ENCODE data around the gene OGFOD1. TPM values are rescaled to one million over a fixed set of nuclear protein-coding genes. Genes with fewer than 3 reads are reported as not detected.

OGFOD1 gene
- total and polyA plus RNA-seq, 9 of the 15 experiments (the other 6 are each of a cell fraction or from before 2014, with no cell fraction given) = 60.4 to 134 (median 85.8) TPM

GRCh38 chr16:56513091-56513490 is 61.7 kb downstream of the OGFOD1 start (continued):
- TF ChIP-seq CHD7 (IDR thresholded peaks at IDR 0.05; ENCODE audit: low read depth, low read length) (no peak), ATF4 (CRISPR knock-in tag; IDR thresholded peaks at IDR 0.05) (no peak), PHF20 (IDR thresholded peaks at IDR 0.05; ENCODE audit: partially characterized antibody) (no peak), SRSF7 (optimal IDR thresholded peaks at IDR 0.05; ENCODE audit: low read depth, low read length) (no peak)
